ENCODE data around the gene GYG1.

The GYG1 gene

DNA sequence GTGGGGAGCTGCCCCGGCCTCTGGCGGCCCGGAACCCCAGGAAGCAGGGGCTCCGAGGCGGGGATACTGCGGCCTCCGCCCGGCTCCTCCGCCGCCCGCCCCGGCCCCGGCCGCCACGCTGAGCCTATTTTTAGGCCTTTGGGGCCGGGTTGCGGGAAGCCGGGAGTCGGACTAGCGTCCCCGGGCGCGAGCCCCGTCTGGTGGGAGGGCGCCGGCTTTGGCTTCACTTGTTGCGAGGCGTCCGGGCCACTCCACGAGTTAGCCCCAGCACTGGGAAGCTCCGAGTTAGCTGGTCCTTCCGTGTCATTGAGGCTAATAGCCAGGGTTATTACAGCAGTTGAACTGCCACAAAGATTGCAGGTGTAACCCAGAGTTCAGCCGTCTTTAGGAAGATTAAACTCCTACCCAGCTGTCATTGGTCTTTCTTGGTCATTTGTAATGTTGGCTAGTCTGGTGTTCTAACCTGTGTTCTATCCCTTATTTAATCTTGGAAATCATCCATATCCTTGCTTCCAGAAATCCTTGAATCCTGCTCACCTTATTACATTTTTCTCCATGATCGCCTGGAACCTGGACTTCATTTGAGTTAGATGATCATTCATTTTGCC is 791 bp downstream of the GYG1 start:
- peak; percentile 66 for FAIRE-seq

GRCh38 chr3:148992635-148993255 is 1.4 kb downstream of the GYG1 start:
- FAIRE-seq: no peak

- no peak for FAIRE-seq
Measured at GRCh38 chr3:148997623-148998022, 6.3 kb downstream of the GYG1 start.

GRCh38 chr3:148998297-148998696 is 7.0 kb downstream of the GYG1 start:
- no peak for FAIRE-seq

DNA sequence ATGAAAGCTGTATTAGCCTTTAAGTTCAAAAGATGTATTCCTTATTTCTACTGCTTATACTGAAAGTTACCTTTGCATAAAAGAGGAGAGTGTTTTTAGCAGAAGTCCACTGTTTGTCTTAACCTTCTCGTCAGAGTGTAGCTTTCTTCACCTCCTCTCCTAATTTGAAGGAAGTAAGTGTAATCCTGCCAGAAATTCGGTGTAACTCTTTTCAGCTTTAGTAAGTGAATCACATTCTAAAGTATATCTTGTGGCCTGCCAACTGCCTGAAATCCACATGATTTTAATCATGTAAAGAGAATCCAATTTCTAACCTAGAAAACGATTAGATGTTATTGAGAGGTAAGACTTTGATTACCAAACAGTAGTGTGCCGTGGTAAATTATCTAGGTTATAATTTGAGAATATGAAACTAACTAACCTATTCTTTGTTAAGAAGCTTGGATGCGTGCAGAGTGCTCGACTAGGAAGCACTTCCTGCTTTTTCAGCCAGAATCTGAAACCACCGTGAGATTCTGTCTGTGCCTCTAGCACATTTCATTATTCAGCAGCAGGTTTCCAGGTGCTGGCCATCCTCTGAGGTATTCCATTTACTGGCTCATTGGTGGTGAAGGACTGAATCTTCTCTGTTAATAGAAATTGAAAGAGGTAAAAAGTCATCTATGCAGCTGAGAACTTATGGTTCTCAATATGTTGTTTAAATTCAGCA is 7.5 kb downstream of the GYG1 start:
- peak; percentile 78 for FAIRE-seq

- no peak for FAIRE-seq
Measured at GRCh38 chr3:148999806-149000205, 8.5 kb downstream of the GYG1 start.

- FAIRE-seq: peak; percentile 5
Measured at GRCh38 chr3:149000206-149000745, 8.9 kb downstream of the GYG1 start.

DNA sequence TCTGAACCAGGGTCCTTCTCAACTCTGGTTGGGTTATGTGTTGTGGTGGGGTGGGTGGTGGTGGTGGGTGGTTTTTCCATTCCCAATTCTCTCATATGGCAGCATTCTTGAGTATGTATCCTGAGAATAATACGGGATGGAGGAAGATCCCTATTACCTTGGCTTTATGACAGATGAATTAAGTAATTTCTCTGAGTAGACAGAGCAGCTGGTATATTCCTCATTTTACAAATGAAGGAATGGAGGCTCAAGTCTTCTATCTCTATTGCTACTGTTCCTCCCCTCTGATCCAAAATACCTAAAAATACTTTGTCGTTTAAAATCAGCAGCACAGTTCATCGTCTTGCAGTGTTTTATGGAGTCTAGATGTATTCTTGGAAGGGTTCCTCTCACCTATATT is 10.4 kb downstream of the GYG1 start:
- FAIRE-seq: no peak

DNA sequence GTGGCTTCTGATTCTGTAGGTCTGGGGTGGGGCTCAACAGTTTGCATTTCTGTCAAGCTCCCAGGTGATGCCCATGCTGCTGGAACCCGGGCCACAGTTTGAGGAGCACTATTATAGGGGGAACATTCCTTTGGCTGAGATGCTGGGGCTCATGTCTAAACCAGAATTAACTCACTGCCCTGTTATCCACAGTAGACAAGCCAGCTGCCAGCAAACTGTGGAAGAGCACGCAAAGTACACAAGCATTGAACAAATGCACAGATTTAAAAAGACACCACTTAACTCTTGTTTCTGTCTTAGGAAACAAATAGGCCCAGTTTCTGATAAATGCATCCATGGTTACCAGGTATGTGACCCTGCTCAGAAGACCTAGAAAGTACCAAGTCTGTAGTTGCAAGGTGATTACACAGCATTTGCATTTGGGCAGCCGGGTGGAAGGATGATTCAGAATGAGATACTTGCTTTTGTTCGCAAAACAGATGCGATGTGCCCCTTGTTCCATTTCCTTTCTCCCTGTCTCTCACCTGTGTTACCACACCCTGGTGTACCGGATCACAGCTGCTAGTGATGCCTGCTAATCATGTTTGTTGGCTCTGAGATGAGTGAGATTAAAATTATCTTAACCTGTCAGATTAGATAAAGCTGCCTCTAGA is 12.4 kb downstream of the GYG1 start:
- peak; percentile 9 for FAIRE-seq

DNA sequence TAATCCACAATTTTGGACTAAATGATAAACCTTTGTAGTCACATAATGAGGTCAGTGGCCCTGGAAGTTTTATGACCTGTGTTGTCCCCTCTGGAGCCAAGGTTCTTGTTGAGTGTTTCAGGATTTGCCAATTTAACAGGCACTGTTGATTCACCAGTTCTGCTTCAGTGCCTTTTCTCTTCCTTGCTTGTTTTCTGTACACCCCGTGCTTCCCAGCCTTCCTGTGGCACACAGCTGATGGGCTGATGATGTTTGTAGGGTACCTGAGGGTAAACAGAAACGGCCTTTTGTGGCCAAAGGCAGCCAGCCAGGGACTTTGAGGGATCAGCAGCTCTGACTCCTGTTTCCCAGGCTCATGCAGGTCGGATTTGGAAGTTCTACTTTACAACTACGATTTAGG is 13.3 kb downstream of the GYG1 start:
- peak; percentile 79 for FAIRE-seq

- no peak for FAIRE-seq
Measured at GRCh38 chr3:149005416-149005815, 14.1 kb downstream of the GYG1 start.

DNA sequence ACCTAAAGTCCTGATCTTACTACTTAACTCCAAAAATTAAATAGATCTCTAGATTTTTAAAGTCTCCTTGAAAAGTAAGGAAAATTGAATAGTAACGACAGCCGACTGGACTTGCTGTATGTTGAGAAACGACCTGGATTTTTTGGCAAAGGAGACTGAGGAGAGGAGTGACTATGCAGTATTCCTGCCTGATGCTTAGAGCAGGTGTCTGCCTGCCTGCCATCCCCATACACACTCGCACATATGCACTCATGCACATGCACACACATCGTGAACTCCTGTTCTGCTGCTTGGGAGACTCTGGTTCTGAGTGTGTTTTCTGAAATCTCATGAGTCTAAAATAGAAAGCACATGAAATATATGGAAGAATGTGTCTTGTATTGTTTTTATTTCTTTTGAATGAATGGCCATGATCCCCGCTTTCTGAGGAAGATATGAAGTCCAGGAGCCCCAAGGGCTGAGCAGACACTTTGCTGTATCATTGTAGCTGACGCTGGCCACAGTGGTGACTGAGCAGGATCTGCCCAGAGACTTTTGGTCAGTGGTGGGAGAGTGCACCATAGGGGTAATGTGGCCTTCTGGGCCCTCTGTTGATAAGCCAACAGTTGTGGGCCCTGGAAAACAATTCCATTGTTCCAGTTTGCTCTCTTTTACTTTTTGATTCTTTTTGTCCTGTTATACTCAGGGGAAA is 16.4 kb downstream of the GYG1 start:
- FAIRE-seq: no peak

DNA sequence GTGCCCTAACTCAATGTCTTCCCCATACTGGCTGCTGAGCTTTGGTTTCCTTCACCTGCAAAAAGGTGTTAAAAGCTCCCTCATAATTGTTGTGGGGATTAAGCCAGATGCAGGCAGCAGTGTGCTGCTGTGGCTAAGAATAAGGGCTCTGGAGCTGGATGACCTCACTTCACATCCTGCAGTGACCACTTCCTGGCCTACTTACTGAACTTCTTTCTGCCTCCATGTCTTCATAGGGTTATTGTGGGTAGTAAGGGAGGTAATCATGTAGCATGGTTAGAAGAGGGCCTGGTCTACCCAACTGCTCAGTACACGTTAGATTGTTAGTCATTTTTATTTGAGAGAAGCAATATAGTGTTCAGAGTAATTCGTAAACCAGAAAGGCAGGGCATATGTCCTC is 18.4 kb downstream of the GYG1 start:
- FAIRE-seq: no peak

GRCh38 chr3:149010504-149010951 is 19.2 kb downstream of the GYG1 start:
- FAIRE-seq: no peak

- no peak for FAIRE-seq
Measured at GRCh38 chr3:149010966-149011365, 19.6 kb downstream of the GYG1 start.

DNA sequence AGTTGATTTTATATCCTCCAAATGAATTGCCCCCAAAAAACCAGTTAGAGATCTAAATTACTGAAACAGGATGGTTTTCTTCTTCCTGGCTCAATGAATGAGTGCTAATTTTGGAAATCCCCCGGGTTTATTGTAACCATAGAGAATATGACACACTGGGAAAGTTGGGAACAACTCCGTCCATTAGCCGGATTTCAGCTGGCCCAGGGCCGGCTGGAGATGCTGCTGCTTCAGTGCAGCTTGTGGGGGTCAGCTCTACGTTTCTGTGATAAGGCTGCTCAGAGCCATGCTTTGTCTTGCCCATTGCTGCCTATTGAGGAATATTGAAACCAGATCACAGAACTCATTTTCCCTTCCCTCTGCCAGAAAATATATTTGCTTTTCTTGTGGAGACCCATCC is 20.3 kb downstream of the GYG1 start:
- FAIRE-seq: no peak

DNA sequence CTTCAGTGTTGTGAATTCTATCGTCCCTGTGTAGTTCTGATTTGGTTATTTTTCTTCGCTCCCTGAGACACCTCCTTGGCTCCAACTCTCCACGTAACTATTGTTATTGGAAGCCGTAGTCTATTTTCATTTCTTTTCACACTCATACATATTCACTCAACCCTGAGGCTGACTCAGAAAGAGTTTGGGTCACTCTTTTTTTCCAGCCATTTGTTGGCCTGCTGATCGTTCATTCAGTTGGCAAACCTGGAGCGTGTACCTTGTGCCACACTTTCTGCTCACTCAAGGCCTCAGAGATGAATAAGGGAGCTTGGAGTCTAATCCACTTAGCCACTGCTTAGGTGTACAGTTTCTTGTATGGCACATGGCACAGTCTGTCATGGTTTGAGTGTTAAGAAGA is 22.4 kb downstream of the GYG1 start:
- FAIRE-seq: no peak

GRCh38 chr3:149015393-149015792 is 24.1 kb downstream of the GYG1 start:
- no peak for FAIRE-seq

DNA sequence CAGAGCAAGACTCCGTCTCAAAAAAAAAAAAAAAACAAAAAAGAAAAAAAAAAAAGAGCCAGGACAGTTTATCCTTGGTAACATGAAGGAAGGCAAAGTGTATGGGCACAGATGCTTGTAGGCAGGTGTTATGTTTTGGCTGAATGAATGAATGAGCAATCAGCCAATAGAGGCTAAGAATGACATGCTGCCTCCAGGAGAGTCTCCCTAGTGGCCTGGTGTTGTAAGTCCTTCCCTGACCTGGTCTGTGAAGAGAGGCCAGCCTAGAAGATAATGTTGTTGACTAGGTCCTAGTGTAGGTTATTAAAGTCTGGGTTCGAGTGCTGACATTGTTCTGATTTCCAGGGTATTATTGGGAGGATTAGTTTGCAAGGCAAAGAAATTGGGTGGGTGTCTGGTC is 24.9 kb downstream of the GYG1 start:
- no peak for FAIRE-seq

- peak; percentile 49 for FAIRE-seq
Measured at GRCh38 chr3:149016669-149017541, 25.6 kb downstream of the GYG1 start.

DNA sequence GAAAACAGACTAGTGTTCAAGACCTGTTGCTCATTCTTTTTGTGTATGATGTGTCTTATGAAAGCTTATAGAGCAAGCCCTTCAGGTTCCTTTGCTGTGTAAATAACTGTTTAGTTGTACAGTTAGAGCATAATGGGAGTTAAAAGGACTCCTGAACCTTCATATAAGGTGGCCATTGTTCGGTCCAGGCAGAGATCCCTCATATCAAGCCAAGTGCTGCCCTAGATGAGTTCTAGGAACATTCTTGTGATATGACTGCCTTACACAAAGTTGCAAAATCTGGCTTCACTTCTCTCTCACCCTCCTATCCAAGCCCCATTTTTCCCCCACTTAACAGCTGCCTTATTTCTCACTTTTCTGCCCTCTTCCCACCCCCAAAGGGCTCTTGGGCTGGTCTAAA is 26.9 kb downstream of the GYG1 start:
- FAIRE-seq: no peak

DNA sequence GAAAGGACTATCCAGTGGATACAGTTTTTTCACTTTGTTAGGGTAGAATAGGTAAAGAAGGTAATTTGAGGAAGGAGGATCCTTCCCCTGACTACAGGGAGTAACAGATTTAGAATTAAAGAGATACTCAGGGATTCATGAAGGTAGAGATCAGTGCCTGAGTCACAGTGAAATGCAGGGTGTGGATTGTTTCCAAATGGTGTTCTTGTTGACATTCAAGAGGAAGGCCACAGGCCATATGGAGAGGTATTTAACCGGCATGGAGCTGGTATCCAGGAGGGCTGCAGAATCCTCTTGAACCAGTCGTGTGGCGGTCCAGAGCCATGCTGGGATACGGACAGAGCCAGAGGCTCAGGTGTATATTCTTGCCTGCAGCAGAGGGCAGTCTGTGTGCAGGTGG is 28.2 kb downstream of the GYG1 start:
- FAIRE-seq: peak; percentile 71

Measured in islet of Langerhans (tissue), 1 donor.